Glutamatergic neuron (in vitro differentiated cells): Measurements from ENCODE around the gene THBS3. TPM values are rescaled to one million over a fixed set of nuclear protein-coding genes. Genes with fewer than 3 reads are reported as not detected.
A peak's percentile ranks its signal among the peaks of the same experiment; 100 is the strongest.

Source experiments
- DNase-seq: peaks from one replicate; pipeline ENCODE4 v3.0.0; 2022
- H3K27ac Mint-ChIP-seq: one replicate; pipeline ENCODE4 v1.8.0; 2020; ENCODE audit warnings: mild to moderate bottlenecking, mixed read lengths, inconsistent platforms; ENCODE audit not compliant: unreplicated experiment
- H3K27me3 Mint-ChIP-seq: one replicate; pipeline ENCODE4 v1.8.0; 2020; ENCODE audit warnings: mild to moderate bottlenecking, moderate library complexity, mixed read lengths, inconsistent platforms; ENCODE audit not compliant: unreplicated experiment
- H3K36me3 Mint-ChIP-seq: one replicate; pipeline ENCODE4 v1.8.0; 2020; ENCODE audit warnings: mild to moderate bottlenecking, mixed read lengths, inconsistent platforms; ENCODE audit not compliant: unreplicated experiment
- H3K4me1 Mint-ChIP-seq: one replicate; pipeline ENCODE4 v1.8.0; 2020; ENCODE audit warnings: mild to moderate bottlenecking, low read depth, mixed read lengths, inconsistent platforms; ENCODE audit not compliant: unreplicated experiment
- H3K4me3 Mint-ChIP-seq: one replicate; pipeline ENCODE4 v1.8.0; 2020; ENCODE audit warnings: mild to moderate bottlenecking, mixed read lengths, inconsistent platforms; ENCODE audit not compliant: unreplicated experiment
- H3K9me3 Mint-ChIP-seq: one replicate; pipeline ENCODE4 v1.8.0; 2020; ENCODE audit warnings: mild to moderate bottlenecking, moderate library complexity, mixed read lengths, inconsistent platforms; ENCODE audit not compliant: unreplicated experiment
- CTCF ChIP-seq: fragments of 200-600 bp; sonication (generic); IDR thresholded peaks from one replicate; pipeline ENCODE4 v1.5.0; 2021; ENCODE audit not compliant: partially characterized antibody, unreplicated experiment
- total RNA-seq: library from RNA; stranded (reverse); fragmentation: NEBNext Ultra II Directional; extraction: Animal tissue kit (Norgen Biotek cat#: 25700); gene quantifications from one replicate; pipeline ENCODE4 v1.2.1, GENCODE V29; 2021; ENCODE audit not compliant: unreplicated experiment

The THBS3 gene
- total RNA-seq, 1 donor from 2014 or later = 377 TPM

- no peak for DNase-seq
- no peak overlapping the region for H3K4me3 Mint-ChIP-seq
- peaks cover 12% of the 10 kb centered on the region for H3K27me3 Mint-ChIP-seq
- peaks cover 8% of the 10 kb centered on the region for H3K9me3 Mint-ChIP-seq
- no peak overlapping the region for H3K27ac Mint-ChIP-seq
- H3K36me3 Mint-ChIP-seq = no peaks in the 10 kb centered on the region
- no peak for TF ChIP-seq CTCF
- H3K4me1 Mint-ChIP-seq = no peaks in the 10 kb centered on the region
Measured at GRCh38 chr1:155184351-155184811, 23.3 kb downstream of the THBS3 start.

GRCh38 chr1:155183775-155184221 lies 23.9 kb downstream of the THBS3 start:
- Mint-ChIP-seq H3K27me3 (peaks cover 12% of the 10 kb centered on the region), H3K4me3 (no peak overlapping the region), H3K27ac (peak overlapping the region; percentile 55), H3K4me1 (no peaks in the 10 kb centered on the region), H3K36me3 (no peaks in the 10 kb centered on the region), H3K9me3 (peaks cover 8% of the 10 kb centered on the region)
- no peak for DNase-seq
- no peak for TF ChIP-seq CTCF

GRCh38 chr1:155182052-155182550 lies 25.6 kb downstream of the THBS3 start:
- Mint-ChIP-seq H3K4me3 (peak overlapping the region; percentile 21), H3K27me3 (peaks cover 9% of the 10 kb centered on the region), H3K4me1 (no peaks in the 10 kb centered on the region), H3K27ac (no peak overlapping the region), H3K36me3 (no peaks in the 10 kb centered on the region), H3K9me3 (peaks cover 3% of the 10 kb centered on the region)
- TF ChIP-seq CTCF = no peak
- no peak for DNase-seq

GRCh38 chr1:155181371-155182051 lies 26.2 kb downstream of the THBS3 start:
- Mint-ChIP-seq H3K4me3 (no peak overlapping the region), H3K9me3 (no peaks in the 10 kb centered on the region), H3K4me1 (peaks cover under 1% of the 10 kb centered on the region), H3K36me3 (peaks cover 1% of the 10 kb centered on the region), H3K27ac (no peak overlapping the region), H3K27me3 (peaks cover 4% of the 10 kb centered on the region)
- DNase-seq = no peak
- no peak for TF ChIP-seq CTCF

- Mint-ChIP-seq H3K27ac (no peak overlapping the region), H3K36me3 (peaks cover 5% of the 10 kb centered on the region), H3K4me1 (peaks cover 4% of the 10 kb centered on the region), H3K4me3 (peak overlapping the region; percentile 69), H3K9me3 (peaks cover 2% of the 10 kb centered on the region), H3K27me3 (peaks cover 7% of the 10 kb centered on the region)
- TF ChIP-seq CTCF = no peak
- peak; percentile 7 for DNase-seq
Measured at GRCh38 chr1:155179112-155180031, 28.3 kb downstream of the THBS3 start.
